Muscle of arm (tissue), 12 donors: ENCODE measurements around the gene KCTD15. TPM values are rescaled to one million over a fixed set of nuclear protein-coding genes. Genes with fewer than 3 reads are reported as not detected.

Experiments
- DNase-seq: peaks from one replicate; pipeline ENCODE4 v3.0.0-alpha.2; 2013
- polyA plus RNA-seq, 12 donors: library from polyadenylated mRNA; unstranded; fragments of 120-200 nt; gene quantifications; one replicate each; pipeline ENCODE4 v1.2.1, GENCODE V29; 2013; ENCODE audit not compliant: insufficient read length in 12 of 12

The KCTD15 gene
- polyA plus RNA-seq, 12 donors: 19.8 to 52.2 (median 28.7) TPM; not detected in 1

GRCh38 chr19:33770107-33770506 is 26.6 kb upstream of the KCTD15 start:
- no peak for DNase-seq

- DNase-seq: peak; percentile 72
These were observed 25.1 kb upstream of the KCTD15 start for GRCh38 chr19:33771384-33772101.

DNA sequence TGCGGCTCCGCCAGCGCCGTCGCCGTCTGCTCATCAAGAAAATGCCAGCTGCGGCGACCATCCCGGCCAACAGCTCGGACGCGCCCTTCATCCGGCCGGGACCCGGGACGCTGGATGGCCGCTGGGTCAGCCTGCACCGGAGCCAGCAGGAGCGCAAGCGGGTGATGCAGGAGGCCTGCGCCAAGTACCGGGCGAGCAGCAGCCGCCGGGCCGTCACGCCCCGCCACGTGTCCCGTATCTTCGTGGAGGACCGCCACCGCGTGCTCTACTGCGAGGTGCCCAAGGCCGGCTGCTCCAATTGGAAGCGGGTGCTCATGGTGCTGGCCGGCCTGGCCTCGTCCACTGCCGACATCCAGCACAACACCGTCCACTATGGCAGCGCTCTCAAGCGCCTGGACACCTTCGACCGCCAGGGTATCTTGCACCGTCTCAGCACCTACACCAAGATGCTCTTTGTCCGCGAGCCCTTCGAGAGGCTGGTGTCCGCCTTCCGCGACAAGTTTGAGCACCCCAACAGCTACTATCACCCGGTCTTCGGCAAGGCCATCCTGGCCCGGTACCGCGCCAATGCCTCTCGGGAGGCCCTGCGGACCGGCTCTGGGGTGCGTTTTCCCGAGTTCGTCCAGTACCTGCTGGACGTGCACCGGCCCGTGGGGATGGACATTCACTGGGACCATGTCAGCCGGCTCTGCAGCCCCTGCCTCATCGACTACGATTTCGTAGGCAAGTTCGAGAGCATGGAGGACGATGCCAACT is 24.4 kb upstream of the KCTD15 start:
- no peak for DNase-seq

DNA sequence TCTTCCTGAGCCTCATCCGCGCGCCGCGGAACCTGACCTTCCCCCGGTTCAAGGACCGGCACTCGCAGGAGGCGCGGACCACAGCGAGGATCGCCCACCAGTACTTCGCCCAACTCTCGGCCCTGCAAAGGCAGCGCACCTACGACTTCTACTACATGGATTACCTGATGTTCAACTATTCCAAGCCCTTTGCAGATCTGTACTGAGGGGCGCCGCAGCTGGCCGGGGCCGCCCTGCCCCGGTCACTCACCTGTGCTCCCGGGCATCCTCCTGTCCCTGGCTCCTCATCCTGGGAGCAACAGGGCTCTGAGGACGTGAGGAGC is 23.9 kb upstream of the KCTD15 start:
- DNase-seq: no peak

- no peak for DNase-seq
These were observed 22.7 kb upstream of the KCTD15 start for GRCh38 chr19:33773704-33774624.

DNA sequence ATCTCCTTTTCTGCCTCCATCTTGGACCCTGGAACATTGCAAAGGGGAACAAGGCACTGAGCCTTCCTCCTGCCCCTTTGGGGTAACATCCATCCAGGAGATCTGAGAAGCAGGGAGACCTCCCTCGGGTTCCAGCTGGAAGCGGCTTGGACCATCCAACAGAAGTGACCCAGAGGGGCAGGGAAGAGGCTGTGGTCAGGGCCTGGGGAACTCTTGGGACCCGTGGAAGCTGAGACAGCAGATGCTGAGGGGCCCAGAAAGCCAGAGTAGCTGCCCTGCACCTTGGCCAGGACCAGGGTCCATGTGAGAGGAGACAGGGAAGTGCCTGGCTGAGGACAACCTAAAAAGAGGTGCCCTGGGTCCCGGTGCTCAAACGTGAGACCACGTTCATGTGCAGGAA is 21.9 kb upstream of the KCTD15 start:
- no peak for DNase-seq

GRCh38 chr19:33775731-33776487 is 20.8 kb upstream of the KCTD15 start:
- no peak for DNase-seq

DNA sequence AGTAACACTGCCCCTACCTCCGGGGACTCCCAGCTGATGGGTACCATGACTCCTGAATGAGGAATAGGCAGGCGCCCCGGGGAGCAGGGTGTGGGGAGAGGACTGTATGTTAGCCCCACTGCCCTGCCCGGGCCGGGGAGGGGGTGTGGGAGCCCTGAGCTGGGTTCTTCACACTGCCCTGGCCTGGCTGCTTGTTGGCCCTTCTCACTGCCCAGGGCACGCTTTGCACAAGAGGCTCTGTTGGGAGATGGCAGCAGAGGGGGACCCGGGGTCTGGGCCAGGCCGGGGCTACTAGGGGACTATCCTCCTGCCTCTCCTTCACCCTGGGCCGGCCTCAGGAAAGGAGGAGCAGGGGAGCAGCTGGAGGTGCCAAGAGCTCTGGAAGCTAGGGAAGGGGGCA is 19.3 kb upstream of the KCTD15 start:
- DNase-seq: no peak

- no peak for DNase-seq
These were observed 18.9 kb upstream of the KCTD15 start for GRCh38 chr19:33777753-33778088.

DNA sequence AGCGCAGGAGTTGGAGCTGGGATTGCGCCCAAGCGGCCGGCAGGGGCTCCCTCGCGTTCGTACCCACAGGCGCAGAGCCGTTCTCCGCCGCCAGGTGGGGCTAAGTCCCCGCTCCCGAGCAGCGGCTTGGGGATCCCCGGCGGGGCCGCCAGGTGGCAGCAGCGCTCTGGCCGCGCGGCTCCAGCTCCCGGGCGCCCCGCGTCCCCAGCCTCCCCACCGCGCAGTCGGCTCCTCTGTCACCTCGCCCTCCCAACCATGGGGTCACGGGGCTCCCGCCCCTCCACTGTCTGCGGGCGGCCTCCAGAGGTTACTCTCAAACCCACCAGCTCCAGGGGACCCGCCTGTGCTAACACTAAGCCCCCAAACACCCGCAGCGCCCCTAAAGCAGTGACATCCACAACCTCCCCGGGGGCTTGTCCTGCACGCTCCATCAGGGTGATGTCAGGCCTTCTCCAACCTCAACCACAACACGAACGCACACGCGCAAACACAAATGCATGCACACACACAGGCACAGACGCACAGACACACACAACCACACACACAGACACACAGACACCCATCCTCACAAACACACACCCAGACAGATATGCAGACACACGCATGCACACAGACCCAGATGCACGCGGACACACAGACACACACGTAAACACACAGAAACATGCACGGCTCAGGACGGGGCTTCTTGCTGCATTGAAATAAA is 18.4 kb upstream of the KCTD15 start:
- DNase-seq: peak; percentile 85

- no peak for DNase-seq
These were observed 16.8 kb upstream of the KCTD15 start for GRCh38 chr19:33779849-33780248.

- no peak for DNase-seq
These were observed 16.4 kb upstream of the KCTD15 start for GRCh38 chr19:33780251-33780650.

DNA sequence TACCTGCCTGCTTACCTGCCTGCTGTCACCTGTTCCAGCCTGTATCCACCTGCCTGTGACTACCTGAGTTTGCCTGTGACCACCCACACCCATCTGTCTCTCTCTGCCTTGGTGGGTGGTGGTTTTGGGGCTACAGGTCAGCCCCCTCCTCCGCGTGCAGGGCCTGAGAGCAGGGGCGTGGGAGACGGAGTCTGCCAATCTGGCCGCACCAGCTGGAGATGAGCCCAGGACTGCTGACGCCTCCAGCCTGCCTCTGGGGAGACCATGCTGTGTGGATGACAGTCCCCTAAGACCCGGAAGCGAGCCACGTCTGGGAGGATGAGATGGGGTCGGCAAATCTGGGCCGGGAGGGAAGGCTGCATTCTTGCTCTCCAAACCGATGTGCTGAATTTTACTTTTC is 15.9 kb upstream of the KCTD15 start:
- no peak for DNase-seq

DNA sequence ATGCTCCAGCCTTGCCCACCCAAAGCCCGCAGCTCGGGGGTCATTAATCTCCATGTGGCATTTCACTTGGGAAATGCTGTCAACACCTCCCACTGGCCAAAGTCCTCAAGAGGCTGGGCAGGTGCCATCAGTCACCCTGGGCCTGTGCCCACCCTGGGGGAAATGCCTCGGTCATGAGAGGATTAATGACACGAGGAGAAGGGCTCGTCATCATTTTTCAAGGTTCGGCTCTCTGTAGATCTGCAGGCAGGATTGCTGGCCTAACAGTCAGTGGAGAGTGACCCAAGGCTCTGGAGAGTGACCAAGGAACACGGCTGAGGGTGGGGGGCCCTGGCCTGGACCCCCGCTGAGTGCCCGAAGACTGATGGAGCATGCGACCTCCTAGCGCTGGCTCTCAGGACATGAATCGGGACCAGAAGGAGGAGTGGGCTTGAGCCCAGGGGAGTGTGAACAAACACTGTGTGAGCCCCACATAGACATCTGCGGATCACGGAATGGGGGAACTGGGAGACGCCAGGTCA is 15.2 kb upstream of the KCTD15 start:
- no peak for DNase-seq

GRCh38 chr19:33781996-33782395 is 14.7 kb upstream of the KCTD15 start:
- no peak for DNase-seq

DNA sequence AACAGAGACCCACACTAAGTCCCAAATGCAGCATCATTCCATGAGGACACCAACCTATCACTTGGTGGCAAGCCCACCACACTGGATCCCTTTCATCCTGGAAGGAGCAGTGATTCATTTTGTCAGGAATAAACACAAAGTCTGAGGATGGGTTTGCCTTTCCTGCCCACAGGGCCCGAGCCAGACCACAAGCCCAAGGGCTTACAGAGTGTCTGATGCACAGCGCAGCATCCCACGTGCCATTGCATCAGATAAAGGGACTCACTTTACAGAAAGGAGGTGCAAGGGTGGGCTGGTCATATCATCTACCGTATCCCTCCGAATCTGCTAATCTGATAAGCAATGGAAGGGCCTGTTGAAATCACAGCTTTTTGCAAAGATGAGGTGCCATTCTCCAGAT is 12.2 kb upstream of the KCTD15 start:
- DNase-seq: no peak

- no peak for DNase-seq
These were observed 10.9 kb upstream of the KCTD15 start for GRCh38 chr19:33785795-33786194.

GRCh38 chr19:33788676-33789075 is 8.0 kb upstream of the KCTD15 start:
- no peak for DNase-seq

GRCh38 chr19:33789344-33789743 is 7.3 kb upstream of the KCTD15 start:
- DNase-seq: no peak

DNA sequence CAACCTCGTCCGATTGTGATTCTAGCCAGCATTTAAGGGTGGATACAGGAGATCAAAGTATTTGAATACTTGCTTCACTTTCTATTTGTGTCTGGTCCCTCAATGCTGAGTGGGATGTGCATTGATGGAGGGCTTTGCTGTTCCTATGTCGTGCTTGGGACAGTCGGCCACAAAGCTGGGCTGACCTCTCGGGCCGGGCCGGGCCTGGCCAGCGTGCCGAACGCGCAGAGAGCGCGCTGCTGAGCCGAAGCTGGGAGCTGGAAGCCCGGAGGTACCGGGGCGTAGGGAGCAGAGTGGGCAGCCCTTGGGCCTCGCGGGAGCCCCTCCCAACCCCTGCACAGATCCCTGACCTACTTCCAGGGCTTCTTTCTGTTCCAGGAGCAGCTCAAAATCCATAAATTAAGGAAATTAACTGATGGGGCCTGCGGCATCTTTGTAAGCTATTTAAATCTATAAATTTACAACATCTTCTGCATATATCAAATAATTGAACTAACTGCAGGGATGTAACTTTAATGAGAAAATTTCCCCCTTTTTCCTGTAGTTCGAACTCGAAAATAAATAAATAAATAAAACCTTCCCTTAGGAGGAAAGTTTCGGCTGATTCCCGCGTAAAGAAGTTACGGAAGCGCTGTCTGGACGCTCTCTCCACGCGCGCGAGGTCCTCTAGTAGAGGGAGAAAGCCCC is 1.8 kb upstream of the KCTD15 start:
- DNase-seq: no peak
